Omental fat pad (tissue), 4 donors: ENCODE results near the gene TOM1L2. TPM values are rescaled to one million over a fixed set of nuclear protein-coding genes. Genes with fewer than 3 reads are reported as not detected.
A peak's percentile ranks its signal among the peaks of the same experiment; 100 is the strongest.

Experiments
- ATAC-seq: fragments of 150-250 bp; one replicate; pipeline ENCODE4 v1.9.1; 2016; ENCODE audit warnings: mild to moderate bottlenecking, moderate library complexity; ENCODE audit not compliant: low FRiP score
- DNase-seq: peaks from one replicate; pipeline ENCODE4 v3.0.0-alpha.2; 2019; ENCODE audit warnings: low spot score
- total RNA-seq, 4 donors: library from RNA; depleted of rRNA; stranded (reverse); fragments of >200 nt; gene quantifications; one replicate each; pipeline ENCODE4 v1.1.0, GENCODE V29; 2016
- TF ChIP-seq, protein P1 (sequence below), 3 donors: fragments of 450-650 bp; IDR thresholded peaks; one replicate each; pipeline ENCODE4 v1.5.1; 2016 to 2017; ENCODE audit warnings: antibody characterized with exemption in 3 of 3, mild to moderate bottlenecking in 3 of 3, moderate library complexity in 2 of 3

The TOM1L2 gene
- total RNA-seq, 4 donors from 2014 or later: 25.9 to 30.3 (median 27.6) TPM

DNA sequence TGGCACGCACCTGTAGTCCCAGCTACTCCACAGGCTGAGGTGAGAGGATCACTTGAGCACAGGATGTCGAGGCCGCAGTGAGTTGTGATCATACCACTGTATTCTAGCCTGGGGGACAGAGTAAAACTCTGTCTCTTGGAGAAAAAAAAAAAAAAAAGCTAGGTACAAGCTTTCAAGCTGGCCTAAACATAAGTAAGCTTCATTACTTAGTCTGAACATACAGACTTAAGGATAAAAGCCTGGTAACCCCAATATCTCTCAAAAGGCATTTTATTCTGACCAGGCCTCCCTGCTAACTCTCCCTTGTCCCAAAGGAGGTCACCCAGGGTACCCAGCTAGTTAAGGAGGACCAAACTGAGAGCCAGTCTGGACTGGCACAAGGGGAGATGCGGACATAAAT, 46.2 kb downstream of the TOM1L2 start:
- ATAC-seq (no peak), DNase-seq (no peak)
- TF ChIP-seq, protein P1, sequence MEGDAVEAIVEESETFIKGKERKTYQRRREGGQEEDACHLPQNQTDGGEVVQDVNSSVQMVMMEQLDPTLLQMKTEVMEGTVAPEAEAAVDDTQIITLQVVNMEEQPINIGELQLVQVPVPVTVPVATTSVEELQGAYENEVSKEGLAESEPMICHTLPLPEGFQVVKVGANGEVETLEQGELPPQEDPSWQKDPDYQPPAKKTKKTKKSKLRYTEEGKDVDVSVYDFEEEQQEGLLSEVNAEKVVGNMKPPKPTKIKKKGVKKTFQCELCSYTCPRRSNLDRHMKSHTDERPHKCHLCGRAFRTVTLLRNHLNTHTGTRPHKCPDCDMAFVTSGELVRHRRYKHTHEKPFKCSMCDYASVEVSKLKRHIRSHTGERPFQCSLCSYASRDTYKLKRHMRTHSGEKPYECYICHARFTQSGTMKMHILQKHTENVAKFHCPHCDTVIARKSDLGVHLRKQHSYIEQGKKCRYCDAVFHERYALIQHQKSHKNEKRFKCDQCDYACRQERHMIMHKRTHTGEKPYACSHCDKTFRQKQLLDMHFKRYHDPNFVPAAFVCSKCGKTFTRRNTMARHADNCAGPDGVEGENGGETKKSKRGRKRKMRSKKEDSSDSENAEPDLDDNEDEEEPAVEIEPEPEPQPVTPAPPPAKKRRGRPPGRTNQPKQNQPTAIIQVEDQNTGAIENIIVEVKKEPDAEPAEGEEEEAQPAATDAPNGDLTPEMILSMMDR (IDR thresholded peaks at IDR 0.05): no peak

DNA sequence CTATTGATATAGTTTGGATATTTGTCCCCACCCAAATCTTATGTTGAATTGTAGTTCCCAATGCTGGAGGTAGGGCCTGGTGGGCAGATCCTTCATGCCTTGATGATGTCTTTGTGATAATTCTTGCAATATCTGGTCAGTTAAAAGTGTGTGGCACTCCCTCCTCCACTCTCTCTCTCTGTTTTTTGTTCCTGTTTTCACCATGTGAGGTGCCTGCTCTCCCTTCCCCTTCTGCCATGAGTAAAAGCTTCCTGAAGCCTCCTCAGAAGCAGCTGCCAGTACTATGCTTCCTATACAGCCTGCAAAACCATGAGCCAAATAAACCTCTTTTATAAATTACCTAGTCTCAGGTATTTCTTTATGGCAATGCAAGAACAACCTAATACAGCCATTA, 47.3 kb downstream of the TOM1L2 start:
- DNase-seq (no peak), ATAC-seq (no peak)
- TF ChIP-seq, protein P1 (IDR thresholded peaks at IDR 0.05): no peak

DNA sequence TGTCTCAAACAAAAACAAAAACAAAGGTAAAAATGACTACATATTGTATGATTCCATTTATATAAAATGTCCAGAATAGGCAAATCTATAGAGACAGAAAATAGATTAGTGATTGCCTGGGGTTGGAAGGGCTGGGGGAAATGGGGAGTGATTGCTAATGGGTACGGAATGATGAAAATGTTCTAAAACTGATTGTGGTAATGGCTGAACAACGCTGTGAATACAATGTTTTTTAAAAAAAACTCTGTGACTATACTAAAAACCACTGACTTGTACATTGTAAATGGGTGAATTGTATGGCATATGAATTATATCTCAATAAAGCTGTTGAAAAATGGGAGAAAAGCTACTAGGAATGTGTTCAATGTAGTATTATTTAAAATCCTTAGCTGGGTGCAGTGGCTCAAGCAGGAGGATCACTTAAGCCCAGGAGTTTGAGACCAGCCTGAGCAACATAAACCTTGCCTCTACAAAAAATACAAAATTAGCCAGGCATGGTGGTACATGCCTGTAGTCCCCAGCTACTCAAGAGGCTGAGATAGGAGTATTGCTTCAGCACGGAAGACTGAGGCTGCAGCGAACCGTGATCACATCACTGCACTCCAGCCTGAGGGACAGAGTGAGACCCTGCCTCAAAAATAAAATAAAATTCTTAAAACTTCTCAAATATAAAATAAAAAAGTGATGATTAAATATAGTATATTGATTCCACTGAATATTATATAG, 47.9 kb downstream of the TOM1L2 start:
- ATAC-seq (no peak), DNase-seq (no peak)
- TF ChIP-seq, protein P1 (IDR thresholded peaks at IDR 0.05): no peak

DNA sequence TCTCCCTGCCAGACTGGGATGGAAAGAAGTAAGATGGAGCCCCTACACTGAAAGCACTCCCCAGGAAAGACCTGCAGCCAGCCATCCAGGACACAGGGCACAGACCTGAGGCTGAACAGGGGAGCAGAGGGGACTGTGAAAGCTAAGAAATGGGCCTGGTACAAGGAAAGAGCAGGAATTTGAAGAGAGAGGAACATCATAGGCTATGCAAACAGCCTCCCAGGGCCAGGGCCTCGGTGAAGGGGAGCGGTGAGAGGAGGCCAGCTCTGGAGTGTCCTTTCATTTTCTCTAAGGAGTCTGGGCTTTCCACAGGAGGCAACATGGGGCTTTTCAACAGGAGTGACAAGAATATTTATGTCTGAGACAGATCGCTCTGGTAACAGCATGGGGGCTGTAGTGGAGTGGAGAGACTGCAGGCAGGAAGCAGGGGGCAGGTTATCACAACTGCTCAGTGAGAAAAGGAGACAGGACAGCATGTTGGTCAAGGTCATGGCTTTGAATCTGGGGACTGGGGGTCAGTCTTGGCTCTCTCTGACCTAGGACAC, 50.1 kb downstream of the TOM1L2 start:
- TF ChIP-seq, protein P1 (IDR thresholded peaks at IDR 0.05): no peak
- no peak for ATAC-seq
- DNase-seq: no peak

DNA sequence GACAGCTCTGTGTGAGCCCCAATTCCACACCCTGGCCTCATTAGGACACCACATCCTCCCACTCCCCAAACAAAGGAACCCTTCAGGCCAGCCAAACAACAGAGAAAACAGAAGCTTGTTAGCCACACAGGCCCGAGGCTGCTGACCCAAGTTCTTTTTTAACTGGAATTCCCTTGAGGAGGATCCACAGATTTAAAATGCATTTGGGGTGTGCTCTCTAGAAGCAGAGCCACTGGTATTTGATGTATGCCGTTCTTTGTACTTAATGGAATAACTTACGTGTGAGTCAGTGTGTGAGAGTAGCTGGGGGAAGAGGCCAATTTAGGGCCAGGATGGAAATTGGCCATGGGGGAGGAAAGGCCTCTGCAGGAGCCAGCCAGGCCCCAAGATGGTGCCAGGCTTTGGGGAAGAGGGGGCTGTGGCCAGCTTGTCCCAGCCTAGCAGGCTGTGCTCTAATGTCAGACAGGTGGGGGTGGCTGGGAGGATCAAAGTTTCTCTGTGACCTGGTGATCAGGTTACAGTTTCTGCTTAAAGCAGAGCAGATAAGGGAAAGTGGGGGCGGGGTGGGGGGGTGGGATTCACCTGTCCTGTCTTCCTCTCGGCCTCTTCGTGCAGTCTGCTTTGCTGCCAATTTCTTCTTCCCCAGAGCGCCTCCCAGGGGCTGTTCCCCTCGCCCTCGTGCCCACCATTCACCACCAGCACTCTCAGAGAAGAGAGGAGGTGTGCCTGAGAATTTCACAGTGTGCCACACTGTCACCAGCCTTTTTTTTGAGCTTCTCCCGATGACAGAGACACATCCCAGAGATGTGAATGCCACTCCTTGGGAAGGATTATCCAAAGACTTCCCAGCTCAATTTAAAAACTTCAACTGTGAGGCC, 50.8 kb downstream of the TOM1L2 start:
- ATAC-seq (peak; percentile 83), DNase-seq (no peak)
- TF ChIP-seq, protein P1 (IDR thresholded peaks at IDR 0.05): no peak

DNA sequence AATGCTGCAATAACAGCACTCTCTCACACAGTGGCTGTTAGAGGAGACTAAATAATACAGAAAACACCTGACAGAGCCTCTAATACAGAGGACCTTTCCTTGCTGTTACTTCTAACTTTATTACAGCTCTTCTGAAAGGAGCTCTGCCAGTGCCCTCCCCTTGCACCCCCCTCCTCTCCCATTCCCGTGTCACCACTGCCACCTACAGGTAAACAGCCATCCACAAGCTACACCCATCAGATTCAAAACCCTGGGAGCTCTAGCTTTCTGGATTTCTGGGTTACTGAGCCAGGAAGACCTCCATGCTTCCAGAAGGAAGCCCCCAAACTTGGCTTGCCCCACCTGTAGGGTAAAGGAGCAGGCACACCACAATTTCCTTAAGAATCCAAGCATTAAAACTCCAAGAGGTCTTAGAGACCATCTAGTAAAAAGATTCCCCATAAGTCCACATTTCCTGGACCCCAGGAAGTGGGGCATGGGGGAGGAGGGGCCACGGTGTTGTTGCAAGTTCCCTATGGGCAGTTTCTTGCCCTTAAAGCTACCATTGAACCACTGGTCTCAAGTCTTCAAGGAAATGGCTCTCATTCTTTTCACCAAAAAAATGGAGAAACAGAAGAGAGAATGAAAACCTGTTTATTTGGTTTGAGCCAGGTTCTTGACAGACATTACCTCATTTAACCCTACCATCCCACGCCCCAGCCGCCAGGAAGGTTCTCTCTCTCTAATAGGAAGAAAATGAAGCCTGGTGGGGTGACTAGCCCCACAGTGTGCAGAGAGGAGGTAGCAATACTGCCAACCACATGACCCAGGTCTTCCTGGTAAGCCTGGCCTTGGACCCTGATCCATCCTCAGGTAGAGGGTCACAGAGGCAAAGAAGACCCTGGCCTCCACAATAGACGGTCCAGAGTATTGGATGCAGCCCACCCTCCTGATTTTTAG, 52.8 kb downstream of the TOM1L2 start:
- peak; percentile 65 for ATAC-seq
- TF ChIP-seq, protein P1 (IDR thresholded peaks at IDR 0.05): peak in 1 of 3 donors; percentile 41

More for the DNA sequence above, 52.8 kb downstream of the TOM1L2 start:
- DNase-seq: peak; percentile 44
